Measurements from ENCODE around the gene PDK2.

Gene PDK2

DNA sequence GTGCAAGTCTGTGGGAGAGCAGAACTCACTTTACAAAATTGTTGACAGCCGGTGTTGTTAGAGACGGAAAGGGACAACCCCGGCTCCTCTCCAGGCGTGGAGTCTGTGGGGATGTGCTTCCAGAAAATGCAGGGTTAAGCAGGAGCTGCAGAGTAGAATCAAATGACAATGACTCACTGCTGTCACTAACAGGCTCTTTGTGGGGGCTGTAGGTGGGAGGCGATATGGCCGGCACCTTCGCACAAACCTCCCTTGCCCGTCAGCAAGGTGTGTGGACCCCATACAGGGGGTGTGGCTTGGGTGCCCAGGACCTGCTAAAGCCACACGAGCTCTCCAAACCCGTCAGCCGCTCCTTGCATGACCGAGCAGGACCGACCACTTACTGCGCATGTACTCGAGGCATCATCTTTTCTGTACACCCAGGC lies 5.8 kb downstream of the PDK2 start:
- Histone ChIP-seq H3K9me3 (replicated peaks; ENCODE audit: insufficient read depth, low read length) (no peaks in the 10 kb centered on the region), H3K4me2 (ENCODE audit: low read depth, low read length) (no peak overlapping the region), H3K9ac (ENCODE audit: low read length) (no peak overlapping the region), H3K27me3 (replicated peaks; ENCODE audit: insufficient read depth, low read length) (no peaks in the 10 kb centered on the region), H3K4me3 (ENCODE audit: low read length) (no peak overlapping the region), H3K36me3 (replicated peaks; ENCODE audit: insufficient read depth, low read length) (no peaks in the 10 kb centered on the region), H3K4me1 (ENCODE audit: low read length) (peaks cover 4% of the 10 kb centered on the region; the same call in 1 of the 2 replicates), H3K79me2 (ENCODE audit: low read length) (peaks cover 13% of the 10 kb centered on the region), H4K20me1 (ENCODE audit: insufficient read depth, low read length) (no peaks in the 10 kb centered on the region), H3F3A (ENCODE audit: insufficient read depth, low read length) (no peaks in the 10 kb centered on the region), H3K9me2 (replicated peaks; ENCODE audit: insufficient read depth, low read length) (no peaks in the 10 kb centered on the region), H3K27ac (ENCODE audit: low read length) (no peak overlapping the region), H2AFZ (ENCODE audit: low read length) (no peak overlapping the region)
- TF ChIP-seq, protein P1, sequence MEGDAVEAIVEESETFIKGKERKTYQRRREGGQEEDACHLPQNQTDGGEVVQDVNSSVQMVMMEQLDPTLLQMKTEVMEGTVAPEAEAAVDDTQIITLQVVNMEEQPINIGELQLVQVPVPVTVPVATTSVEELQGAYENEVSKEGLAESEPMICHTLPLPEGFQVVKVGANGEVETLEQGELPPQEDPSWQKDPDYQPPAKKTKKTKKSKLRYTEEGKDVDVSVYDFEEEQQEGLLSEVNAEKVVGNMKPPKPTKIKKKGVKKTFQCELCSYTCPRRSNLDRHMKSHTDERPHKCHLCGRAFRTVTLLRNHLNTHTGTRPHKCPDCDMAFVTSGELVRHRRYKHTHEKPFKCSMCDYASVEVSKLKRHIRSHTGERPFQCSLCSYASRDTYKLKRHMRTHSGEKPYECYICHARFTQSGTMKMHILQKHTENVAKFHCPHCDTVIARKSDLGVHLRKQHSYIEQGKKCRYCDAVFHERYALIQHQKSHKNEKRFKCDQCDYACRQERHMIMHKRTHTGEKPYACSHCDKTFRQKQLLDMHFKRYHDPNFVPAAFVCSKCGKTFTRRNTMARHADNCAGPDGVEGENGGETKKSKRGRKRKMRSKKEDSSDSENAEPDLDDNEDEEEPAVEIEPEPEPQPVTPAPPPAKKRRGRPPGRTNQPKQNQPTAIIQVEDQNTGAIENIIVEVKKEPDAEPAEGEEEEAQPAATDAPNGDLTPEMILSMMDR (IDR thresholded peaks at IDR 0.05; ENCODE audit: low read length) = no peak
- TF ChIP-seq EZH2phosphoT487 (IDR thresholded peaks at IDR 0.05; ENCODE audit: low read length) (no peak), EZH2 (optimal IDR thresholded peaks at IDR 0.05; ENCODE audit: low read depth, low read length) (no peak)
- DNase-seq = no peak

DNA sequence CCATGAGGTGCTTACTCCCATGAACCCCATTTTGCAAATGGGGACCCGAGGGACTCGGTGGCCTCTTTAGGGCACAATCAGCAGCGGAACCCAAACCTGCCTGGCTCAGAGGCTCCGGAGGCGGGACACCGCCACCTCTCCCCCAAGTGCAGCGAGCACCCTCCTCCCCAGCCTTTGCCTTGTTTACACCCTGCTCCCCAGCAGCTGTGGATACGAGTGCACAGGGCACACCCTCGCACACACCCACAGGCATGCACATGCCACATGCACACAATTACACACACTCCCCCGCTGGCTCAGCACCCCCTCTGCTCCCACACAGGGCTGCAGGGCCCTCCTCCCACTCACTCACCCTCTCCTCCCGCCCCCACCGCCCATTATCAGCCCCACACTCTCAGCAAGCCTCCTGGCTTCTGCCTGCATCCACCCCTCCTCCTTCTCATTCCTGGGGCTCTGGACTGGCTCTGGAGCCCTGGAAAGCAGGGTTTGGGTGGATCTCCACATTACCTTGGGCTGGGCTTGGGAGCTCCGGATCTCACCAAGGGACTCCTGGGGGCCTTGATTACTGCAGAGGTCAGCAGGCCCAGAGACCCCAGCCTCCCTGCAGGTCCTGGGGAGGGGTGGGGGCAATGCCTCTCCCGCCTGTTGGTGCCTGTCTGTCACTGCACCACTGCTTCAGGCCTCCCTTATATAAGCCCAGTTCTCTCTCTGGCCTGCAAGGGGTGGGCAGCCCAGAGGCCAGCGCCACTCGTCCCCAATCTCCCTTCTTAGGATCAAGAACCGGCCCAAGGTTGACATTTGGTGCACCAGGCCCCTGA lies 6.4 kb downstream of the PDK2 start:
- Histone ChIP-seq H3K79me2 (ENCODE audit: low read length) (0 out of 2 replicates have a peak, but pooled peaks cover 6% of the 10 kb centered on the region), H3K9ac (ENCODE audit: low read length) (no peak overlapping the region), H3F3A (ENCODE audit: insufficient read depth, low read length) (no peaks in the 10 kb centered on the region), H3K9me3 (replicated peaks; ENCODE audit: insufficient read depth, low read length) (no peaks in the 10 kb centered on the region), H3K27ac (ENCODE audit: low read length) (no peak overlapping the region), H2AFZ (ENCODE audit: low read length) (no peak overlapping the region), H3K4me2 (ENCODE audit: low read depth, low read length) (no peak overlapping the region), H3K27me3 (replicated peaks; ENCODE audit: insufficient read depth, low read length) (no peaks in the 10 kb centered on the region), H3K9me2 (replicated peaks; ENCODE audit: insufficient read depth, low read length) (no peaks in the 10 kb centered on the region), H4K20me1 (ENCODE audit: insufficient read depth, low read length) (no peaks in the 10 kb centered on the region), H3K4me3 (ENCODE audit: low read length) (no peak overlapping the region), H3K4me1 (ENCODE audit: low read length) (no peaks in the 10 kb centered on the region), H3K36me3 (replicated peaks; ENCODE audit: insufficient read depth, low read length) (no peaks in the 10 kb centered on the region)
- no peak for DNase-seq
- TF ChIP-seq, protein P1 (IDR thresholded peaks at IDR 0.05; ENCODE audit: low read length) = no peak
- TF ChIP-seq EZH2 (optimal IDR thresholded peaks at IDR 0.05; ENCODE audit: low read depth, low read length) (no peak), EZH2phosphoT487 (IDR thresholded peaks at IDR 0.05; ENCODE audit: low read length) (no peak)

DNA sequence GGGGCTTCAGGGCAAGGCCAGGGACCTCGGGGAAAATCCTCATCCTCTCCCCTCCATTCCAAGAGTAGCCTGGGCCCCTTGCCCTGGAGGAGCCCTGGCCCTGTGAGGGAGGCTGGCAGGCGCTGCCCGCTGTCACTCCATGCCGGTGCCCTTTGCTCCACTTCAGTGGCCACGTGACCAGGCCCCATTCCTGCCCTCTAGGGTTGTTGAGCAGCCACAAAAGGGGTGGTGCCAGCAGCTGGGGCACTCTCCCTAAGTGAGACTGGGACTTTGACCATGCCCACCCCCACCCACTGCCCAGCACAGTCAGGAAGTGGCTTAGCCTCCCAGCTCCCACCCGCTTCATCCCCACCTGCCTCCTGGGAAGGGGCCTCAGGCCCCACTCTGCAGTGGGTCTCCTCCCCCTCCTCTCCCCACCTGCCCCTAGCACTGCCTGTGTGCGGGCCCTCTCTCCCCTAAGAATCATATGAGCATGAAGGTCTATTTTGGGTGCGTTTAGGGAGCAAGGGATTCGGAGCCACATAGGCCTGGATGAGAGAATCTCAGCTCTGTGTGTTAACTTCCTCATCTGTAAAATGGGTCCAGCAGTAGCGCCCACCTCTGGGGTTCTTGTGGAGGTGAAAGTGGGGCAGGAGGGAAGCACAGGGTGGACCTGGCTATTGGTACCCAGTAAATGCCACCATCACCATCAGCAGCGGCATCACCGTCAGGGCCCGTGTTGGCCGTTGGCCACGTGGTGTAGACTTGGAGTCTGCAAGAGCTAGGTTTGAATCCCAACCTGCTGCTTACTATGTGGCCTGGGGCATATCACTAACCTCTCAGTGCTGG lies 7.2 kb downstream of the PDK2 start:
- H2AFZ ChIP-seq (ENCODE audit: low read length) = no peak overlapping the region
- H3K27me3 ChIP-seq (replicated peaks; ENCODE audit: insufficient read depth, low read length) = no peaks in the 10 kb centered on the region
- no peaks in the 10 kb centered on the region for H3F3A ChIP-seq (ENCODE audit: insufficient read depth, low read length)
- H3K4me1 ChIP-seq (ENCODE audit: low read length) = no peaks in the 10 kb centered on the region
- H3K4me2 ChIP-seq (ENCODE audit: low read depth, low read length) = no peak overlapping the region
- no peak overlapping the region for H3K27ac ChIP-seq (ENCODE audit: low read length)
- TF ChIP-seq EZH2 (optimal IDR thresholded peaks at IDR 0.05; ENCODE audit: low read depth, low read length) (no peak), EZH2phosphoT487 (IDR thresholded peaks at IDR 0.05; ENCODE audit: low read length) (no peak)
- TF ChIP-seq, protein P1 (IDR thresholded peaks at IDR 0.05; ENCODE audit: low read length) = no peak
- no peaks in the 10 kb centered on the region for H3K9me2 ChIP-seq (replicated peaks; ENCODE audit: insufficient read depth, low read length)
- H3K4me3 ChIP-seq (ENCODE audit: low read length) = no peak overlapping the region
- DNase-seq = no peak
- H3K9ac ChIP-seq (ENCODE audit: low read length) = no peak overlapping the region
- no peaks in the 10 kb centered on the region for H3K79me2 ChIP-seq (ENCODE audit: low read length)
- H4K20me1 ChIP-seq (ENCODE audit: insufficient read depth, low read length) = no peaks in the 10 kb centered on the region
- no peaks in the 10 kb centered on the region for H3K9me3 ChIP-seq (replicated peaks; ENCODE audit: insufficient read depth, low read length)
- H3K36me3 ChIP-seq (replicated peaks; ENCODE audit: insufficient read depth, low read length) = no peaks in the 10 kb centered on the region
